HG02885 (cell line): ENCODE measurements around the gene TWF2.
"Not testable (repeated sequence)": the region's sequence is repeated elsewhere in the genome, so short reads cannot be mapped to it uniquely, and the experiment has no call there.

Experiments
- ATAC-seq: cut with Tn5 transposase; IDR thresholded peaks from one replicate; pipeline ENCODE4 v1.9.1; 2021; ENCODE audit warnings: mild to moderate bottlenecking; ENCODE audit not compliant: unreplicated experiment, poor library complexity

TWF2 gene

DNA sequence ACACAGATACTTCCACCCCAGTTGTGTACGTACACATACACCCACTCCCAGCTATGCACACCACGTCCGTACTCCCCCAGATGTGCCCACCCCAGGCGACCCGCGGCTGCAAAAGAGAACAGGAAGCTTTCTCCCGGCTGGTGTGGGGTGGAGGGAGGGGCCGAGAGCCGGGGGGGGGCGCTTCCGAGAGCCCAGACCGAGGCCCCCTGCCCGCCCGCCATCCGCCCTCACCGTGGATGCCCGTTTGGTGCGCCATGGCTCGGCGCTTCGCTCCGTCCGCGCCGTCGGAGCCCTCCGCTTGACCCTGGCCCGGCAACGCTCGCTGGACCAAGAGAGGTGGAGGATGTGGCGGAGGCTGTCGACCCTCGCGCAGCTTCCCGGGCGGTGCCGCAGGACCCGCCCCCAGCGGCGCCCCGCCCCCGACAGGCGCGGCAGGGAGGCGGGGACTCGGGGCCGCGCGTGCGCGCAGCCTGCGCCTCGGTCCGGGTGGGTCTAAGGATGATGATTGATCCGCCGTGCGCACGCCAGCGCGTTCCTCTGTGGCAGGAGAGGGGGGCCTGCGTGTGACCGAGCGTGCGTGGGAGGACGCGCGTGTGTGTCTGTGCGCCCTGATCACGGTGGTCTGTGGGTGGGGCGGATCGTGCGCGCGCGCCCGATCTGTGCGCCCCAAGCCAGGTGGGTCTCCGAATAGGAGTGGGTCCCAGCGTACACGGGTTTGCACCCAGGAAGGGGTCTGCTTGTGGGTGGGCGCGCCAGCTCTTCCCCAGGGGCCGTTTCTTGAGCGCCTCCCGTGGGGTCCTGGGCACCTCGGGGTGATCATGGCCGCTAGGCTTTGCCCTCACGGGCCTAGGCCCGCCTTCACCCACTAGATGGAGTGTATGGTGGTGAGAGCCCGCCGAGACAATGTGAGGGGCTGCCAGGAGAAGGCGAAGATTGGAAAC, at the start of gene TWF2:
TWF2 (minus strand) TSS at position 398 of the 941 bp plus-strand sequence; CDS start at position 256, 142 bp downstream.
- peak; percentile 84 for ATAC-seq

DNA sequence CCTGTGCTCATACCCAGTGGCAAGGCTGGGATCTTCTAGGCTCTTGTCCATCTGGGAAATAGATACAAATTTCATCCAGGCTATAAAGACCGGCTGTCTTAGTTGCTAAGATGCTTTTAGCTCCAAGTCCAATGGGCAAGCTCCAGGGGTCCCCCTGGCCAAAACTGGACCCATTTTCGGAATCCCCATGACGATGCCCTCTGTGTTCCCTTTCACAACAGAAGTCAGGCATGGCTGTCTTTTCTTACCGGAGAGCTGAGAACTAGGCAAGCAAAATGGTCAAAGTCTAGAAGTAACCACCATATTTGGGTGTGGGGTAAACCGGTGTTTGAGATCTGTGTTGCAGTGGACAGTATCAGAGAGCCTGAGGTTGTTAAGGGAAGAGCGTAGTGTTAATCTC, 49.7 kb upstream of the TWF2 start:
- no peak for ATAC-seq

GRCh38 chr3:52286777-52287110, 47.8 kb upstream of the TWF2 start:
- no peak for ATAC-seq

DNA sequence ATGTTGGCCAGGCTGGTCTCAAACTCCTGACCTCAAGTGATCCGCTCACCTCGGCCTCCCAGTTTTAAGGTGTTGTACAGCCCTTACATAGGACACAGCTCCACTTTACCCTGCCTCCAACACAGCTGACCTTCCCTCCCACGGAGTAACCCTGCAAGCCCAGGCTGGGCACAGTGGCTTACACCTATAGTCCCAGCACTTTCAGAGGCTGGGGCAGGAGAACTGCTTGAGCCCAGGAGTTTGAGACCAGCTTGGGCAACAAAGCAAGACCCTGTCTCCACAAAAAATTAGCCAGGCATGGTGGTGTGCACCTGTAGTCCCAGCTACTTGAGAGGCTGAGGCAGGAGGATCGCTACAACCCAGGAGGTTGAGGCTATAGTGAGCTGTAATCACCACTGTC, 45.1 kb upstream of the TWF2 start:
- not testable (repeated sequence) for ATAC-seq

- no peak for ATAC-seq
These were observed 44.3 kb upstream of the TWF2 start for GRCh38 chr3:52283306-52283705.

DNA sequence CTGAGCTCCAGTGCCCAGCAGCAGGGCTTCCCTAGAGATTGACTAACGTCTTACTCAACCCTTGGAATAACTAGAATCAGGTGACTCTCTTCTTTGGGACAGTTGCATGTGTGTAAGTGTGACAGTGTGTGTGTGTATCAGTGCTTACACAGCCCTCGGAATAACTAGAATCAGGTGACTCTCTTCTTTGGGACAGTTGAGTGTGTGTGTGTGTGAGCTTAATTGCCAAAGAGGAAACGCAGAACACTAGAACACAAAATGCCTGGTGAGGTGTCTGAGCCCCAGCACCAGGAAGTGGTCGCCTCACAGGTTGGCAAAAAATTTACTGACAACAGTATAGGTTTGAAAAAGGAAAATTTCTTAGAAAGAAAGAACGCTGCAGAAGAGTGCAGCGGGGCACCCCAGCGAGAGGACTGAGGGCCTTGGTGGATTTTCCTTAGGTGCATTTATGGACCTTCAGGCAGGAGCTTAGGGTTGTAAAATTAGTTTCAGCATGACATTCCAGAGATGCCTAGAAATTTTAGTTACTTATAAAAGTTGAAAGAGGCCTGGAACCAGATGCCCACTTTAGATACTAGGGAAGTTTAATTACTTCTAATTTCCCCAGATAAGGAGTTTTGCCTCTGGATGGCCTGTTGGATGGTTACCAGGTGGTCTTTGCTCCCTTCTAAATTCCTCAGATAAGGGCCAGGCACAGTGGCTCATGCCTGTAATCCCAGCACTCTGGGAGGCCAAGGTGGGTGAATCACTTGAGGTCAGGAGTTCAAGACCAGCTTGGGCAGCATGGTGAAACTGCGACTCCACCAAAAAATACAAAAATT, 43.2 kb upstream of the TWF2 start:
- ATAC-seq = no peak

DNA sequence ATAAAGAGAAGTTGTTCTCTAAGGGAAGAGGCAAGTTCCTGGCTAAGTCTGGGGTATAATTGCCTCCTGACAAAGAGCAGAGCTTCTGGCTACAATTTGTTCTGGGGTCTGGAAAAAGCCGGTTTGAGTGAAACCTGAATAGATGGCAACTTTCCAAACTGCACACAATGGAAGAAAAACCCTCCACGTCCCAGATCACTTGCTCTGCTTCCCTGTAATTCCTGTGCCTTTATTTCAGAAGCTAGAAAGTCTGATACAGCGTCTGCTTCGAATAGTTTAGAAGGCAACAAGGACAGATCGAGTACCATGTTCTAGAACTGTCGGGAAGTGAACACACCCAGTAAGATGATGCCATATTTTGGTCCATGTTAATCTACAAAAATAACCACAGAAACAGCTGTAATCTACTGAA, 41.1 kb upstream of the TWF2 start:
- no peak for ATAC-seq

- ATAC-seq = no peak
These were observed 40.6 kb upstream of the TWF2 start for GRCh38 chr3:52279596-52279995.

- ATAC-seq = peak; percentile 89
These were observed 39.6 kb upstream of the TWF2 start, which contains the start of gene WDR82 for GRCh38 chr3:52278510-52279069. Gene WDR82, minus strand, starts transcription at chr3:52278649. Its CDS starts 288 bp downstream, at chr3:52278361.

GRCh38 chr3:52277972-52278509, 39.1 kb upstream of the TWF2 start:
- peak; percentile 67 for ATAC-seq

- no peak for ATAC-seq
These were observed 38.4 kb upstream of the TWF2 start for GRCh38 chr3:52277071-52277964.

DNA sequence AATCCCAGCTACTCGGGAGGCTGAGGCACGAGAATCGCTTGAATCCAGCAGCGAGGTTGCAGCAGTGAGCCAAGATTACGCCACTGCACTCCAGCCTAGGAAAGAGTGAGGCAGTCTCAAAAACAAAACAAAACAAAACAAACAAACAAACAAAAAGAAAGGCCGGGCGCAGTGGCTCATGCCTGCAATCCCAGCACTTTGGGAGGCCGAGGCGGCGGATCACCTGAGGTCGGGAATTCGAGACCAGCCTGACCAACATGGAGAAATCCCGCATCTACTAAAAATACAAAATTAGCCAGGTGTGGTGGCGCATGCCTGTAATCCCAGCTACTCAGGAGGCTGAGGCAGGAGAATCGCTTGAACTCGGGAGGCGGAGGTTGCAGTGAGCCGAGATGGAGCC, 35.8 kb upstream of the TWF2 start:
- ATAC-seq = not testable (repeated sequence)

GRCh38 chr3:52272831-52273230, 33.9 kb upstream of the TWF2 start:
- ATAC-seq = no peak

DNA sequence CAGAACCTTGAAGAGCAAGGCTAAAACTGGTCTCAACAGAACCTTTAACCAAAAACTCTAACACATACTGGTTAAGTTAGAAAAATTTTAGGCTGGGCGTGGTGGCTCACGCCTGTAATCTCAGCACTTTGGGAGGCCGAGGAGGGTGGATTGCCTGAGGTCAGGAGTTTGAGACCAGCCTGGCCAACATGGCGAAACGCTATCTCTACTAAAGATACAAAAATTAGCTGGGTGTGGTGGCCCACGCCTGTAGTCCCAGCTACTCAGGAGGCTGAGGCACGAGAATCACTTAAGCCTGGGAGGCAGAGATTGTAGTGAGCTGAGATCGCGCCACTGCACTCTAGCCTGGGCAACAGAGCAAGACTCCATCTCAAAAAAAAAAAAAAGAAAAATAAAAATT, 33.2 kb upstream of the TWF2 start:
- ATAC-seq = not testable (repeated sequence)

GRCh38 chr3:52270252-52270754, 31.3 kb upstream of the TWF2 start:
- no peak for ATAC-seq

DNA sequence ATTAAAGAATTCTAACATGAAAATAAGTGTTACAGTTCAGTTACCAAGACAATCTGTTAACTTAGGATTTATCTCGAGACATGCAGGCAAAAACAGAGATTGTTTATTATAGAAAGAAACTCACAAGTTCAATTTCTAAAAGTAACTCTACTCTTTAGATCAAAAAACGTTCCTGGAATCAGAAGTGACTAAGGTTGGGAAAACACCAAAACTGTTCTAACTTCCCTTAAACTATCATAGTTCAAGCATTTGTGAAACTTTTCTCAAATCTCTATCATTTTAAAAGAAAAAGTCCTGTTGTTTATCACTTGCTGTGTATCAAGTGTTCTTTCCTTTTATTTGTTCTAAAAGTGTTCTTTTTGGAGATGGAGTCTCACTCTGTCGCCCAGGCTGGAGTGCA, 30.8 kb upstream of the TWF2 start:
- no peak for ATAC-seq

DNA sequence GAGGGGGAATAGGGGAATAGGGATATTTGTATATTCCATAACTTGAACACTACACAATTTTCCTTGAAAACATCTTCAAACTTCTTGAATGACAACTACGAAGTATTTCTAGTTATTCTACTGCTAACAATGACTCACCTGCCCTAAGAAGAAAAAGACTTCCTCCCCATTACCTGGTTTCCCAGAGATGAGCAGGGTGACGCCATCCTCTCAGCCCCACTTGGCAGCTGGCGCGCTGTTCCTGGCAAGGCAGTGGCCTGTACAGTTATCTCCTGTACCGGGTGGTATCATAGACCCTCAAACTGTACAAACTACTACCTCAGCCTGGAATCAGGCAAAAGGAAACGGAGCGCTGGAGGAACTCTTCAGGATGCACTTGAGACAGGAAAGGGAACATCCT, 29.1 kb upstream of the TWF2 start:
- no peak for ATAC-seq

- ATAC-seq = no peak
These were observed 26.4 kb upstream of the TWF2 start for GRCh38 chr3:52265387-52265786.

DNA sequence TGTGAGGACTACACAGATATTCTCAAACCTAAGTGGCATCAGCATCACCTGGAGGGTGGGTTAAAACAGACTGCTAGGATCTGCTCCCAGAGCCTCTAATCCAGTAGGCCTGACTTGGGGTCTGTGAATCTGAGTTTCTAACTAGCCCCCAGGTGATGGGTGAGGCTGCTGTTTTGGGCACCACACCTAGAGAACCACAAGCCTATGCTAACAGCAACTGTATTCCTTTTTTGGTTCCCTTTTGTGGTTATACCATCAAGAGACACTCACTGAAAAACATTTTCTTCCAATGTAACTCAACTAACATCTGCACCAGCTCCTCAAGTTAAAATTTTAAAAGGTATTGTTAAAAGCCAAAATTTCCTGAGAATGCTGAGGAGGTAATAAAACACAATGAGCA, 23.5 kb upstream of the TWF2 start:
- ATAC-seq = no peak
